ENCODE measurements around the gene ZNF329. TPM values are rescaled to one million over a fixed set of nuclear protein-coding genes. Genes with fewer than 3 reads are reported as not detected.

ZNF329 gene
- total and polyA plus RNA-seq, 2 of the 13 experiments (the other 11 are each of a cell fraction or from before 2014, with no cell fraction given): 3.8 to 9.6 TPM

GRCh38 chr19:58150328-58150921 lies at the start of gene ZNF329 (continued):
- peak; percentile 35; the same call in 1 of the 2 replicates for TF ChIP-seq SPEN (CRISPR knock-in tag; IDR thresholded peaks at IDR 0.05; ENCODE audit: low read depth)
- peak; percentile 26 for TF ChIP-seq RBM39 (IDR thresholded peaks at IDR 0.05; ENCODE audit: low read depth, low read length, poor library complexity, severe bottlenecking)
- no peak for TF ChIP-seq JARID2 (CRISPR knock-in tag; IDR thresholded peaks at IDR 0.05; ENCODE audit: insufficient replicate concordance)
- peak; percentile 64; the same call in 1 of the 2 replicates for TF ChIP-seq NAIF1 (CRISPR knock-in tag; IDR thresholded peaks at IDR 0.05; ENCODE audit: borderline replicate concordance)
- TF ChIP-seq AKAP8 (CRISPR knock-in tag; IDR thresholded peaks at IDR 0.05): 0 out of 2 replicates have a peak, but pooled peaks have one; percentile 38
- TF ChIP-seq ZNF501 (CRISPR knock-in tag; IDR thresholded peaks at IDR 0.05): peak; percentile 44; the same call in 1 of the 2 replicates
- TF ChIP-seq TAF1 (CRISPR knock-in tag; IDR thresholded peaks at IDR 0.05): peak; percentile 53; the same call in 1 of the 2 replicates
- TF ChIP-seq ZBTB14 (CRISPR knock-in tag; IDR thresholded peaks at IDR 0.05): no peak
- TF ChIP-seq MTF1 (CRISPR knock-in tag; IDR thresholded peaks at IDR 0.05): no peak
- 0 out of 2 replicates have a peak, but pooled peaks have one; percentile 42 for TF ChIP-seq CREBL2 (CRISPR knock-in tag; IDR thresholded peaks at IDR 0.05; ENCODE audit: borderline replicate concordance)
- peak; percentile 34; the same call in 1 of the 2 replicates for TF ChIP-seq HOXA3 (CRISPR knock-in tag; IDR thresholded peaks at IDR 0.05)
- no peak for TF ChIP-seq SOX6 (IDR thresholded peaks at IDR 0.05)
- 0 out of 2 replicates have a peak, but pooled peaks have one; percentile 16 for TF ChIP-seq SOX6 (CRISPR knock-in tag; IDR thresholded peaks at IDR 0.05)
- peak; percentile 64; the same call in 1 of the 2 replicates for TF ChIP-seq SIN3A (IDR thresholded peaks at IDR 0.05; ENCODE audit: borderline replicate concordance, low read depth, low read length)
- peak; percentile 42; the same call in 1 of the 2 replicates for TF ChIP-seq ZSCAN25 (CRISPR knock-in tag; IDR thresholded peaks at IDR 0.05)
- TF ChIP-seq IRF2 (CRISPR knock-in tag; IDR thresholded peaks at IDR 0.05): 0 out of 2 replicates have a peak, but pooled peaks have one; percentile 21
- TF ChIP-seq ZNF883 (CRISPR knock-in tag; IDR thresholded peaks at IDR 0.05; ENCODE audit: not compliant biosample characterization): peak; percentile 90
- TF ChIP-seq ZNF44 (CRISPR knock-in tag; IDR thresholded peaks at IDR 0.05): no peak
- peak; percentile 86 for TF ChIP-seq GABPB1 (CRISPR knock-in tag; IDR thresholded peaks at IDR 0.05)
- TF ChIP-seq POGZ (CRISPR knock-in tag; IDR thresholded peaks at IDR 0.05): peak; percentile 39; the same call in 1 of the 2 replicates
- peak; percentile 45; the same call in 1 of the 2 replicates for TF ChIP-seq THAP9 (CRISPR knock-in tag; IDR thresholded peaks at IDR 0.05; ENCODE audit: borderline replicate concordance)
- TF ChIP-seq PITX1 (CRISPR knock-in tag; IDR thresholded peaks at IDR 0.05): peak; percentile 59; the same call in 1 of the 2 replicates
- no peak for TF ChIP-seq ZNF251 (CRISPR knock-in tag; IDR thresholded peaks at IDR 0.05)
- TF ChIP-seq HMGXB4 (CRISPR knock-in tag; IDR thresholded peaks at IDR 0.05; ENCODE audit: borderline replicate concordance in 1 of 2, low read depth in 1 of 2): 0 out of 4 replicates have a peak, but pooled peaks of 1 of the 2 experiments have one; percentile 22
